ENCODE data around the gene CCDC148.

GRCh38 chr2:158276619-158277471 lies 179.7 kb downstream of the CCDC148 start:
- no peak for TF ChIP-seq EP300 (IDR thresholded peaks at IDR 0.05; ENCODE audit: borderline replicate concordance in 1 of 2, control insufficient read depth in 1 of 2, low read depth in 2 of 2, low read length in 2 of 2)
- no peak for TF ChIP-seq PAX5 (IDR thresholded peaks at IDR 0.05; ENCODE audit: borderline replicate concordance, low read depth, low read length)
- no peak for TF ChIP-seq MEF2A (IDR thresholded peaks at IDR 0.05; ENCODE audit: insufficient read depth, low read depth, low read length)
- TF ChIP-seq PKNOX1 (IDR thresholded peaks at IDR 0.05): no peak
- TF ChIP-seq ELK1 (IDR thresholded peaks at IDR 0.05; ENCODE audit: low read depth, low read length): no peak
- TF ChIP-seq CTCF (IDR thresholded peaks at IDR 0.05 in 2 of 3, conservative IDR thresholded peaks at IDR 0.05 in 1 of 3; ENCODE audit: control insufficient read depth in 2 of 3, extremely low read depth in 1 of 3, insufficient read depth in 1 of 3, low read depth in 3 of 3, low read length in 3 of 3): no peak
- no peak for TF ChIP-seq MLLT1 (IDR thresholded peaks at IDR 0.05)
- TF ChIP-seq NKRF (conservative IDR thresholded peaks at IDR 0.05): no peak
- TF ChIP-seq EGR1 (IDR thresholded peaks at IDR 0.05; ENCODE audit: borderline replicate concordance in 1 of 2, low read depth in 2 of 2, low read length in 2 of 2): no peak
- no peak for TF ChIP-seq ATF7 (IDR thresholded peaks at IDR 0.05; ENCODE audit: low read depth)
- no peak for TF ChIP-seq NFYB (IDR thresholded peaks at IDR 0.05; ENCODE audit: insufficient read depth, low read depth, low read length)
- TF ChIP-seq IRF3 (IDR thresholded peaks at IDR 0.05): no peak
- TF ChIP-seq ATF3 (IDR thresholded peaks at IDR 0.05; ENCODE audit: borderline replicate concordance, extremely low read depth, low read depth, low read length): no peak
